ENCODE data around the gene FAM13A.

GRCh38 chr4:88724406-88724805, 332.6 kb downstream of the FAM13A start:
- TF ChIP-seq CTCF (IDR thresholded peaks at IDR 0.05; ENCODE audit: poor library complexity, severe bottlenecking) (no peak), POLR2AphosphoS5 (IDR thresholded peaks at IDR 0.05) (no peak), EZH2 (IDR thresholded peaks at IDR 0.05; ENCODE audit: borderline replicate concordance, insufficient read depth, low read length, poor library complexity, severe bottlenecking) (no peak), EP300 (conservative IDR thresholded peaks at IDR 0.05; ENCODE audit: poor library complexity, severe bottlenecking) (no peak), TAF1 (IDR thresholded peaks at IDR 0.05; ENCODE audit: low read depth) (no peak)
- TF ChIP-seq, protein P1, sequence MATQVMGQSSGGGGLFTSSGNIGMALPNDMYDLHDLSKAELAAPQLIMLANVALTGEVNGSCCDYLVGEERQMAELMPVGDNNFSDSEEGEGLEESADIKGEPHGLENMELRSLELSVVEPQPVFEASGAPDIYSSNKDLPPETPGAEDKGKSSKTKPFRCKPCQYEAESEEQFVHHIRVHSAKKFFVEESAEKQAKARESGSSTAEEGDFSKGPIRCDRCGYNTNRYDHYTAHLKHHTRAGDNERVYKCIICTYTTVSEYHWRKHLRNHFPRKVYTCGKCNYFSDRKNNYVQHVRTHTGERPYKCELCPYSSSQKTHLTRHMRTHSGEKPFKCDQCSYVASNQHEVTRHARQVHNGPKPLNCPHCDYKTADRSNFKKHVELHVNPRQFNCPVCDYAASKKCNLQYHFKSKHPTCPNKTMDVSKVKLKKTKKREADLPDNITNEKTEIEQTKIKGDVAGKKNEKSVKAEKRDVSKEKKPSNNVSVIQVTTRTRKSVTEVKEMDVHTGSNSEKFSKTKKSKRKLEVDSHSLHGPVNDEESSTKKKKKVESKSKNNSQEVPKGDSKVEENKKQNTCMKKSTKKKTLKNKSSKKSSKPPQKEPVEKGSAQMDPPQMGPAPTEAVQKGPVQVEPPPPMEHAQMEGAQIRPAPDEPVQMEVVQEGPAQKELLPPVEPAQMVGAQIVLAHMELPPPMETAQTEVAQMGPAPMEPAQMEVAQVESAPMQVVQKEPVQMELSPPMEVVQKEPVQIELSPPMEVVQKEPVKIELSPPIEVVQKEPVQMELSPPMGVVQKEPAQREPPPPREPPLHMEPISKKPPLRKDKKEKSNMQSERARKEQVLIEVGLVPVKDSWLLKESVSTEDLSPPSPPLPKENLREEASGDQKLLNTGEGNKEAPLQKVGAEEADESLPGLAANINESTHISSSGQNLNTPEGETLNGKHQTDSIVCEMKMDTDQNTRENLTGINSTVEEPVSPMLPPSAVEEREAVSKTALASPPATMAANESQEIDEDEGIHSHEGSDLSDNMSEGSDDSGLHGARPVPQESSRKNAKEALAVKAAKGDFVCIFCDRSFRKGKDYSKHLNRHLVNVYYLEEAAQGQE (IDR thresholded peaks at IDR 0.05; ENCODE audit: borderline replicate concordance), result no peak
